ENCODE results near the gene DNAJC6.
"Not testable (repeated sequence)": the region's sequence is repeated elsewhere in the genome, so short reads cannot be mapped to it uniquely, and the experiment has no call there.

Gene DNAJC6

GRCh38 chr1:65309304-65310077, at the start of gene DNAJC6:
Gene DNAJC6 (plus strand): TSS chr1:65309543. CDS start chr1:65309746, 203 bp downstream.
- DNase-seq = peak; percentile 11

DNA sequence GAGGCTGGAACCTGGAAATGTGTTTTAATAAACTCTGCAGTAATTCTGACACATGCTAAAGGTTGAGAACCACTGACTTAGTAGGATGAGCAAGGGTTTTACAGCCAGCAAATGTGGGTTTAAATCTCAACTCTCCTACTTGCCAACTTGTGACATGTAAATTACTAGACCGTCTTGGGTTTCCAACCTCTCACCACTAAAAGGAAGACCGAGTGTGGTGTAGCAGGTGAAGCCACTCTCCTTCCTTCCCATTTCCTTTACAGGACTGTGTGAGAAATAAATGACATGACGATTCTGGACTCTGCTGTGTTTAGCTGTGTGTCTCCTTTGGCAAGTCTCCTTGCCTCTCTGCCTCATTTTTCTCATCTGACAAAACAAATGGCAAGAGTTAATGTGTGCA, 49.5 kb upstream of the DNAJC6 start:
- no peak for DNase-seq

- no peak for DNase-seq
These were observed 48.4 kb upstream of the DNAJC6 start for GRCh38 chr1:65260851-65261473.

GRCh38 chr1:65263286-65263685, 46.1 kb upstream of the DNAJC6 start:
- DNase-seq = no peak

GRCh38 chr1:65264197-65264929, 45.0 kb upstream of the DNAJC6 start:
- peak; percentile 19 for DNase-seq

DNA sequence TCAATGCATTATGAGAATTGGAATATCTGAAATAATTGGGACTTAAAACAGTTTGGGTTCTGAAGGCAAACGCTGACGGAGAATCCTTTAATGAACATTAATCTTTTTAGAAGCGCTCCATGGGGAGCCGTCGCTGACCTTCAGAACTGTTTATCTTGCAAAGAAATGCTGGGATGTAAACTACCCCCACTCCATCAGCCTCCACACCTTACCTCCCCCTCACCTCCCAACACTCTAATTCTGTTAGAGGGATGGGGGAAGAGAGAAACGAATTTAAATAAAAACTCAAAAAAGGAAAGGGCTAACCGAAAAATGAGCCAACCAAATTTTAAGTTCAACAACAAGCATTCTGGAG, 44.1 kb upstream of the DNAJC6 start:
- DNase-seq = no peak

- no peak for DNase-seq
These were observed 43.5 kb upstream of the DNAJC6 start for GRCh38 chr1:65265651-65266351.

- DNase-seq = no peak
These were observed 42.9 kb upstream of the DNAJC6 start for GRCh38 chr1:65266476-65266875.

GRCh38 chr1:65267271-65267670, 42.1 kb upstream of the DNAJC6 start:
- DNase-seq = no peak

GRCh38 chr1:65267683-65268082, 41.7 kb upstream of the DNAJC6 start:
- no peak for DNase-seq

GRCh38 chr1:65269612-65270011, 39.7 kb upstream of the DNAJC6 start:
- DNase-seq = no peak

GRCh38 chr1:65276197-65276939, 33.0 kb upstream of the DNAJC6 start:
- no peak for DNase-seq

- DNase-seq = no peak
These were observed 31.6 kb upstream of the DNAJC6 start for GRCh38 chr1:65277605-65278347.

- DNase-seq = no peak
These were observed 30.8 kb upstream of the DNAJC6 start for GRCh38 chr1:65278376-65279069.

- no peak for DNase-seq
These were observed 30.1 kb upstream of the DNAJC6 start for GRCh38 chr1:65279070-65279779.

GRCh38 chr1:65281846-65282245, 27.5 kb upstream of the DNAJC6 start:
- DNase-seq = no peak

- no peak for DNase-seq
These were observed 25.1 kb upstream of the DNAJC6 start for GRCh38 chr1:65284229-65284628.

- DNase-seq = no peak
These were observed 19.9 kb upstream of the DNAJC6 start for GRCh38 chr1:65289449-65289848.

DNA sequence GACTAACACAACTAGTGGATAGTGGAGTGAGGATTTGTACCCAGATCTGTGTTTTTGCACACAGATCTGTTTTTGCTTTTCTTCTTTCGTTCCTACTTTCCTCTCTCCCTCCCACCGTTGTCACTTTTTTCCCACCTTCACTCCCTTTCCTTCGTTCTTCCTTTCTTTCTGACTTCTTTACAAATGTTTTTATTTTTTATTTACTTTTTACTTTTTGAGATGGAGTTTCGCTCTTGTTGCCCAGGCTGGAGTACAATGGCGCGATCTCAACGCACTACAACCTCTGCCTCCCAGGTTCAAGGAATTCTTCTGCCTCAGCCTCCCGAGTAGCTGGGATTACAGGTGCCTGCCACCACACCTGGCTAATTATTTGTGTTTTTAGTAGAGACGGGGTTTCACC, 17.5 kb upstream of the DNAJC6 start:
- DNase-seq = not testable (repeated sequence)

DNA sequence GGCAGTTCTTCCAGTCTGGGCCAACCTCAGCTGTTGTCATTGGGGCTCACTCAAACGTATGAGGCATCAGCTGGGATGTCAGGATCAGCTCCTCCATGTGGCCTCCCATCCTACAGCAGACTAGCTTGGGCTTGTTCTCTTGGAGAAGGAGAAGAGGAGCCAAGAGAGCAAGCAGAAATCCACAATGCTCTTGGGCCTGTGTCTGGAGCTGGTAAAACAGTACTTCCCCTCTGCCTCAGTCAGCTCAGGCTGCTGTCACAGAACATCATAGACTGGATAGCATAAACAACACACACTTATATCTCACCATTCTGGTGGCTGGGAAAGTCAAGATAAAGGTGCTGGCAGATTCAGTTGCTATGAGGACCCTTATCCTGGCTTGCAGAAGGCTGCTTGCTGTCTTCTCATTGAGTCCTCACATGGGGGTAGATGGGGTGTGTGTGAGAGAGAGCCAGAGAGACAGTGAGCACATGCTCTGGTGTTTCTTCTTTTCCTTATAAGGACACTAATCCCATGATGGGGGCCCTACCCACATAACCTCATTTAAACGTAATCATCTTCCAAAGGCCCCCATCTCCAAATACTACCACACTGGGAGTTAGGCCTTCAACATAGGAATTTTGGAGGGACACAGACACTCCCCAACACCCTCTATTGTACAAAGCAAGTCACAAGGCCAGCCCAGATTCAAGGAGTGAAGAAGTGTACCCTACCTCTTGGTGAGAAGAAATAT, 16.3 kb upstream of the DNAJC6 start:
- no peak for DNase-seq

Measured in GOT3 (cell line).